K562 (cell line): Measurements from ENCODE around the gene APEX1. TPM values are rescaled to one million over a fixed set of nuclear protein-coding genes. Genes with fewer than 3 reads are reported as not detected.

Source experiments
- ATAC-seq: fragments of 200-7000 bp; cut with Tn5 transposase; 3 replicates; pipeline ENCODE4 v1.9.1; 2020; ENCODE audit warnings: moderate library complexity
- BruUV-seq: library from RNA; stranded (reverse); fragments of 400-500 nt; replicated peaks from 2 replicates; lab custom pipeline; 2021; lab: Mats Ljungman, UMichigan
- CTCF ChIA-PET: fragments of 300-600 bp; formaldehyde crosslinking; extraction: SDS; loops from one replicate; lab custom pipeline; 2021; ENCODE audit warnings: low intra/inter-chr PET ratio; lab: Yijun Ruan, JAX
- POLR2A ChIA-PET: fragments of 300-600, 350-650 bp; sonication (Branson Sonifier 250); formaldehyde crosslinking; extraction: SDS; loops from one replicate; lab custom pipeline; 2021; ENCODE audit warnings: antibody characterized with exemption, inconsistent platforms; lab: Yijun Ruan, JAX
- DNase-seq, 4 experiments: peaks; one replicate each; pipeline versions ENCODE4 v3.0.0 to v3.0.0-alpha.2; 2011 to 2018; ENCODE audit warnings: low spot score in 3 of 4, mixed read lengths in 3 of 4; ENCODE audit errors: extremely low read depth in 1 of 4
- FAIRE-seq: peaks from 2 replicates; lab custom pipeline; 2011; peaks lifted over from hg19 to GRCh38; lab: Jason Lieb, UNC
- H2AFZ ChIP-seq: 2 replicates; pipeline ENCODE4 v1.6.0; 2011; ENCODE audit warnings: low read depth, low read length, control low read depth, inconsistent platforms
- H3K27ac ChIP-seq: fragments of 200-600 bp; 3 replicates; pipeline ENCODE4 v1.8.0; 2011; ENCODE audit warnings: low read depth, mild to moderate bottlenecking, control low read depth, inconsistent platforms, low read length, moderate library complexity, mixed read lengths; ENCODE audit errors: extremely low read depth
- H3K27me3 ChIP-seq, 2 experiments: fragments of 300-600 bp in 1 of 2; 2 replicates in 1 of 2; 3 replicates in 1 of 2; pipeline versions ENCODE4 v1.6.0 to v1.8.0; 2011; ENCODE audit warnings: inconsistent platforms in 2 of 2, low read length in 2 of 2, mild to moderate bottlenecking in 1 of 2, mixed read lengths in 1 of 2, moderate library complexity in 1 of 2; ENCODE audit not compliant: control insufficient read depth in 2 of 2, insufficient read depth in 2 of 2
- H3K36me3 ChIP-seq: fragments of 300-600 bp; 3 replicates; pipeline ENCODE4 v1.8.0; 2011; ENCODE audit warnings: mild to moderate bottlenecking, low read length, inconsistent platforms; ENCODE audit not compliant: control insufficient read depth, insufficient read depth
- H3K4me1 ChIP-seq, 2 experiments: fragments of 200-600 bp in 1 of 2; replicated peaks in 1 of 2; 2 replicates in 1 of 2; 3 replicates in 1 of 2; pipeline versions ENCODE4 v1.5.1 to v1.8.0; 2011; ENCODE audit warnings: inconsistent platforms in 2 of 2, low read length in 2 of 2, mild to moderate bottlenecking in 1 of 2, mixed read lengths in 1 of 2, moderate library complexity in 1 of 2; ENCODE audit not compliant: control insufficient read depth in 2 of 2, insufficient read depth in 2 of 2
- H3K4me2 ChIP-seq: 2 replicates; pipeline ENCODE4 v1.6.1; 2011; ENCODE audit warnings: low read length, control low read depth, inconsistent platforms, mixed read lengths; ENCODE audit not compliant: insufficient read depth
- H3K4me3 ChIP-seq: fragments of 200-600 bp; sonication (generic), shearing (Covaris generic); 2 replicates; pipeline ENCODE4 v1.5.1; 2016; ENCODE audit warnings: control low read depth, inconsistent platforms
- H3K79me2 ChIP-seq: fragments of 200-600 bp; 3 replicates; pipeline ENCODE4 v1.8.0; 2011; ENCODE audit warnings: low read length, inconsistent platforms; ENCODE audit not compliant: control insufficient read depth, insufficient read depth
- H3K9ac ChIP-seq, 2 experiments: 2 replicates each; pipeline versions ENCODE4 v1.6.0 to v1.6.1; 2011; ENCODE audit warnings: low read depth in 2 of 2, low read length in 2 of 2, control low read depth in 1 of 2, inconsistent platforms in 1 of 2, mild to moderate bottlenecking in 1 of 2, mixed read lengths in 1 of 2; ENCODE audit not compliant: insufficient read depth in 1 of 2
- H3K9me1 ChIP-seq: one replicate; pipeline ENCODE4 v1.6.0; 2011; ENCODE audit warnings: inconsistent platforms, mild to moderate bottlenecking, low read length, moderate library complexity; ENCODE audit not compliant: control insufficient read depth, insufficient read depth
- H3K9me3 ChIP-seq: replicated peaks from 2 replicates; pipeline ENCODE4 v1.5.1; 2011; ENCODE audit warnings: low read depth, low read length, inconsistent platforms; ENCODE audit not compliant: control insufficient read depth, insufficient read depth
- H4K20me1 ChIP-seq: replicated peaks from 2 replicates; pipeline ENCODE4 v1.6.1; 2011; ENCODE audit warnings: low read length, inconsistent platforms, mixed read lengths; ENCODE audit not compliant: control insufficient read depth, insufficient read depth
- ASH1L ChIP-seq: fragments of 450-650 bp; IDR thresholded peaks from 2 replicates; pipeline ENCODE4 v1.6.1; 2018; ENCODE audit warnings: borderline replicate concordance, mild to moderate bottlenecking, low read depth; ENCODE audit not compliant: partially characterized antibody
- CBFA2T2 ChIP-seq: fragments of 450-650 bp; conservative IDR thresholded peaks from 2 replicates; pipeline ENCODE4 v1.6.1; 2017; ENCODE audit warnings: mild to moderate bottlenecking
- CBFA2T3 ChIP-seq: fragments of 450-650 bp; IDR thresholded peaks from 2 replicates; pipeline ENCODE4 v1.6.1; 2017
- GMEB1 ChIP-seq: fragments of 250-450 bp; sonication (Bioruptor Pico); IDR thresholded peaks from 2 replicates; pipeline ENCODE4 v1.4.0; 2020; ENCODE audit warnings: mild to moderate bottlenecking
- RAD21 ChIP-seq, 2 experiments: fragments of 250-450 bp in 1 of 2; fragments of 450-650 bp in 1 of 2; sonication (Bioruptor Pico) in 1 of 2; formaldehyde crosslinking in 1 of 2; IDR thresholded peaks in 1 of 2; conservative IDR thresholded peaks in 1 of 2; 2 replicates each; pipeline versions ENCODE4 v1.4.0 to v1.8.0; 2020 to 2022; ENCODE audit warnings: mild to moderate bottlenecking in 2 of 2, moderate library complexity in 1 of 2
- SNRNP70 ChIP-seq: fragments of 200-400 bp; formaldehyde crosslinking; optimal IDR thresholded peaks from 2 replicates; pipeline ENCODE3; 2017; ENCODE audit warnings: low read depth, low read length
- TSC22D4 ChIP-seq: fragments of 450-650 bp; IDR thresholded peaks from 2 replicates; pipeline ENCODE4 v1.6.1; 2016; ENCODE audit warnings: missing genetic modification characterization, missing biosample characterization, control low read depth
- XRCC3 ChIP-seq: fragments of 450-650 bp; IDR thresholded peaks from 2 replicates; pipeline ENCODE4 v1.6.1; 2017; ENCODE audit warnings: mild to moderate bottlenecking, moderate library complexity
- ZKSCAN1 ChIP-seq: fragments of 150-350 bp; IDR thresholded peaks from 2 replicates; pipeline ENCODE4 v1.6.1; 2016; ENCODE audit warnings: low read depth, low read length
- ZNF12 ChIP-seq: sonication (generic); formaldehyde crosslinking; IDR thresholded peaks from 2 replicates; pipeline ENCODE4 v1.4.0; 2020; ENCODE audit warnings: mild to moderate bottlenecking, missing genetic modification reagents
- ZNF124 ChIP-seq: sonication (generic); formaldehyde crosslinking; IDR thresholded peaks from 2 replicates; pipeline ENCODE4 v1.8.1; 2022; ENCODE audit warnings: missing genetic modification reagents
- ZSCAN32 ChIP-seq: fragments of 450-650 bp; formaldehyde crosslinking; IDR thresholded peaks from 2 replicates; pipeline ENCODE4 v1.4.0; 2020; ENCODE audit warnings: mild to moderate bottlenecking, moderate library complexity
- WGBS: fragments of 100-300 bp; shearing (Covaris generic); methylation state at CpG from one replicate; pipeline ENCODE4 v1.1.6; 2016; ENCODE audit warnings: low coverage, mixed read lengths; ENCODE audit not compliant: insufficient coverage; ENCODE audit errors: missing lambda C conversion rate; 5-methylcytosine and 5-hydroxymethylcytosine counted together
- in situ Hi-C: fragments of 300-500 bp; cut with MboI; formaldehyde crosslinking; loops from 4 replicates; pipeline ENCODE4 v1.15.0; 2018; ENCODE audit warnings: inconsistent platforms, mixed read lengths
- intact Hi-C: fragments of 100-400 bp; cut with micrococcal nuclease; formaldehyde crosslinking; loops from 2 replicates; pipeline ENCODE4 v1.14.2; 2022
- polyA plus RNA-seq, 8 experiments: library from polyadenylated mRNA; depleted of rRNA in 4 of 8; stranded (reverse) in 5 of 8; unstranded in 3 of 8; fragments of >200 nt; fragmentation: Nextera tagmentation in 2 of 8; fragmentation: Illumina TruSeq in 1 of 8; extraction: Ambion mirVana in 2 of 8; extraction: Trizol in 1 of 8; gene quantifications; 2 replicates each; pipeline versions ENCODE4 v1.2.1 to v1.2.3, GENCODE V29; 2011 to 2014; ENCODE audit warnings: inconsistent platforms in 1 of 8, missing spikeins in 1 of 8
- total RNA-seq, 7 experiments: library from RNA; depleted of rRNA in 6 of 7; stranded (reverse); fragments of >200 nt in 6 of 7; fragmentation: Illumina TruSeq in 2 of 7; extraction: Trizol in 2 of 7; gene quantifications; 2 replicates each; pipeline versions ENCODE4 v1.2.1 to v1.2.3, GENCODE V29; 2011 to 2021; ENCODE audit warnings: low replicate concordance in 1 of 7
- TF ChIP-seq, protein P1 (sequence below): sonication (generic); formaldehyde crosslinking; IDR thresholded peaks from 2 replicates; pipeline ENCODE4 v1.8.0; 2022; ENCODE audit warnings: mild to moderate bottlenecking, missing genetic modification reagents

APEX1 gene
- total and polyA plus RNA-seq, 9 of the 15 experiments (the other 6 are each of a cell fraction or from before 2014, with no cell fraction given): 50.2 to 274 (median 158) TPM

DNA sequence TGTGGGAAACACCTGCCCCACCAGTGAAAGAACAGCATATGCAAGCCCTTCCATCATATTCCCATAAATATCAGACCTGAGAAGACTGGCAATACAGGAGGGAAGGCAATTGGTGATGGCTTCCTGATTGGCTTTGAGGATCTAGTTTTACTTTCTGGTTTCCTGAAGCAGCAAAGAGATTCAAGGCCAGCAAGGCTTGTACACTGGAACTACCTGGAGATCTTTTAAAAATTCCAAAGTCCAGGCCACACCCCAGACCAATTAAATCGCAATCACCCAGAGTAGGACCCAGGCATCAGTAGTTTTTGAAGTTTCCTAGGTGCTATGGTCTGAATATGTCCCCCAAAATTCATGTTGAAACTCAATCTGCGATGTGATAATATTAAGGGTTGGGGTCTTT, 38.8 kb upstream of the APEX1 start (continued):
- no peak for TF ChIP-seq SNRNP70
- TF ChIP-seq ZNF124: no peak
- no peak for TF ChIP-seq ZSCAN32 (CRISPR knock-in tag)
- TF ChIP-seq, all 486 proteins: peak for 0

DNA sequence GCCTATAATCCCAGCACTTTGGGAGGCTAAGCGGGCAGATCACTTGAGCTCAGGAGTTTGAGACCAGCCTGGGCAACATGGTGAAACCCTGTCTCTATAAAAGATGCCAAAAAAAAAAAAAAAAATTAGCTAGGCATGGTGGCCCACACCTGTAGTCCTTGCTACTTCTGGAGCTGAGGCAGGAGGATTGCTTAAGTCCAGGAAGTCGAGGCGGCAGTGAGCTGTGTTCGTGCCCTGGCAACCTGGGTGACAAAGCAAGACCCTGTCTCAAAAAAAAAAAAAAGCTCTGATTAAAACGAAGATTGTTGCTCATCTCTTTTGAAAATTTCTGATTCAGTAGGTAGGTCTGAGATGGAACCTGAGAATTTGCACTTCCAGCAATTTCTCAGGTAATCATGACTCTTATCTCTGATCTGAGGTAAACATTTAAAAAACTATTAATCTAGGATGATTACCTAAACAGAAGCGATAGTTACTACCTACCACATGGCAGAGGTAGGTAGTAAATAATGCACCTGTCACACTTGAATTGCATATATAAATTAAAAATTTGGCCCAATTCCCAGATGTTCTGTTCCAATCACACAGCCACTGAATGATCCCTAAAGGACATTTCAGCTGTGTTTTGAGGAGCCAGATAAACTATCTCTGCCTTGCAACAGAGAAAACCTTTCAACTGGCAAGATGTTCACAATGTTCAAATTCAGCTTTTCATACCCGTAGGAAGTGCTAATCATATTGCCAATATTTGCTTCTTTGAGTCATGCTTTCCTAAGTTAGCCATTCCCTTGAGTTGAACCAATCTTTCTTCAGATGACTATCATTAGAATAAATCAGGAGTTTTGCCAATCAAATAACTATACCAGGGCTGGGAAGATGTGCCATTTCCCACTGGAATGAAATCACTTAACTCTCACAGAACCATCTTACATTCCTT, 37.5 kb upstream of the APEX1 start:
- WGBS: 44% methylated on average over 3 of the region's 7 CpGs
- peaks cover 6 to 13% of the 10 kb centered on the region in 2 experiments; a peak in 4 of 5 replicates for H3K4me1 ChIP-seq
- no peak overlapping the region for H3K4me3 ChIP-seq
- FAIRE-seq (no peak), DNase-seq (no peak), ATAC-seq (no peak)
- H3K4me2 ChIP-seq: no peak overlapping the region
- in situ Hi-C loops (loop anchor here (10.0 kb wide), 1 partner anchor 187 kb away; no protein-coding TSS in a partner anchor), intact Hi-C loops (no loop called here)
- no peaks in the 10 kb centered on the region; the same call in 2 of the 3 replicates for H3K79me2 ChIP-seq
- no peaks in the 10 kb centered on the region for H3K9me1 ChIP-seq
- no peaks in the 10 kb centered on the region for H3K9me3 ChIP-seq
- H4K20me1 ChIP-seq: no peaks in the 10 kb centered on the region
- H3K36me3 ChIP-seq: no peaks in the 10 kb centered on the region
- no peaks in the 10 kb centered on the region for H3K27me3 ChIP-seq
- POLR2A ChIA-PET: no interaction called here
- no peak overlapping the region for H3K9ac ChIP-seq
- CTCF ChIA-PET: no interaction called here
- no peak overlapping the region for H3K27ac ChIP-seq
- no peak overlapping the region for H2AFZ ChIP-seq
- no TSS peak for BruUV-seq
- peak; percentile 49; the same call in 1 of the 2 replicates for TF ChIP-seq CBFA2T3
- TF ChIP-seq GMEB1: no peak
- TF ChIP-seq ASH1L: no peak
- TF ChIP-seq, protein P1, sequence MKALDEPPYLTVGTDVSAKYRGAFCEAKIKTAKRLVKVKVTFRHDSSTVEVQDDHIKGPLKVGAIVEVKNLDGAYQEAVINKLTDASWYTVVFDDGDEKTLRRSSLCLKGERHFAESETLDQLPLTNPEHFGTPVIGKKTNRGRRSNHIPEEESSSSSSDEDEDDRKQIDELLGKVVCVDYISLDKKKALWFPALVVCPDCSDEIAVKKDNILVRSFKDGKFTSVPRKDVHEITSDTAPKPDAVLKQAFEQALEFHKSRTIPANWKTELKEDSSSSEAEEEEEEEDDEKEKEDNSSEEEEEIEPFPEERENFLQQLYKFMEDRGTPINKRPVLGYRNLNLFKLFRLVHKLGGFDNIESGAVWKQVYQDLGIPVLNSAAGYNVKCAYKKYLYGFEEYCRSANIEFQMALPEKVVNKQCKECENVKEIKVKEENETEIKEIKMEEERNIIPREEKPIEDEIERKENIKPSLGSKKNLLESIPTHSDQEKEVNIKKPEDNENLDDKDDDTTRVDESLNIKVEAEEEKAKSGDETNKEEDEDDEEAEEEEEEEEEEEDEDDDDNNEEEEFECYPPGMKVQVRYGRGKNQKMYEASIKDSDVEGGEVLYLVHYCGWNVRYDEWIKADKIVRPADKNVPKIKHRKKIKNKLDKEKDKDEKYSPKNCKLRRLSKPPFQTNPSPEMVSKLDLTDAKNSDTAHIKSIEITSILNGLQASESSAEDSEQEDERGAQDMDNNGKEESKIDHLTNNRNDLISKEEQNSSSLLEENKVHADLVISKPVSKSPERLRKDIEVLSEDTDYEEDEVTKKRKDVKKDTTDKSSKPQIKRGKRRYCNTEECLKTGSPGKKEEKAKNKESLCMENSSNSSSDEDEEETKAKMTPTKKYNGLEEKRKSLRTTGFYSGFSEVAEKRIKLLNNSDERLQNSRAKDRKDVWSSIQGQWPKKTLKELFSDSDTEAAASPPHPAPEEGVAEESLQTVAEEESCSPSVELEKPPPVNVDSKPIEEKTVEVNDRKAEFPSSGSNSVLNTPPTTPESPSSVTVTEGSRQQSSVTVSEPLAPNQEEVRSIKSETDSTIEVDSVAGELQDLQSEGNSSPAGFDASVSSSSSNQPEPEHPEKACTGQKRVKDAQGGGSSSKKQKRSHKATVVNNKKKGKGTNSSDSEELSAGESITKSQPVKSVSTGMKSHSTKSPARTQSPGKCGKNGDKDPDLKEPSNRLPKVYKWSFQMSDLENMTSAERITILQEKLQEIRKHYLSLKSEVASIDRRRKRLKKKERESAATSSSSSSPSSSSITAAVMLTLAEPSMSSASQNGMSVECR (CRISPR knock-in tag): no peak
- no peak for TF ChIP-seq ZNF12 (CRISPR knock-in tag)
- no peak for TF ChIP-seq TSC22D4 (tag)
- 0 out of 2 replicates have a peak, but pooled peaks have one; percentile 5 for TF ChIP-seq CBFA2T2
- no peak for TF ChIP-seq ZKSCAN1
- TF ChIP-seq RAD21 (CRISPR knock-in tag; conservative IDR thresholded peaks at IDR 0.05 in 1 of 2, IDR thresholded peaks at IDR 0.05 in 1 of 2): no peak
- TF ChIP-seq XRCC3: no peak
